AG04449 (cell line): ENCODE results near the gene KLK12.

ENCODE experiments used
- CTCF ChIA-PET: fragments of 350-600 bp; formaldehyde crosslinking; extraction: SDS; loops from one replicate; lab custom pipeline; 2021; ENCODE audit warnings: antibody characterized with exemption; lab: Yijun Ruan, JAX
- POLR2A ChIA-PET: fragments of 400-600, 350-600 bp; formaldehyde crosslinking; extraction: SDS; loops from one replicate; lab custom pipeline; 2020; ENCODE audit warnings: antibody characterized with exemption, inconsistent platforms; lab: Yijun Ruan, JAX
- DNase-seq: peaks from one replicate; pipeline ENCODE4 v3.0.0-alpha.2; 2010; ENCODE audit warnings: low read depth, low spot score
- H3K4me3 ChIP-seq: 2 replicates; pipeline ENCODE4 v1.5.1; 2011; ENCODE audit warnings: low read depth, mild to moderate bottlenecking, control low read depth, low read length
- TF ChIP-seq, protein P1 (sequence below): IDR thresholded peaks from one replicate; pipeline ENCODE4 v1.5.1; 2011; ENCODE audit warnings: mild to moderate bottlenecking, moderate library complexity, low read length, control low read depth, inconsistent platforms; ENCODE audit not compliant: insufficient read depth; ENCODE audit errors: missing control alignments

KLK12 gene

DNA sequence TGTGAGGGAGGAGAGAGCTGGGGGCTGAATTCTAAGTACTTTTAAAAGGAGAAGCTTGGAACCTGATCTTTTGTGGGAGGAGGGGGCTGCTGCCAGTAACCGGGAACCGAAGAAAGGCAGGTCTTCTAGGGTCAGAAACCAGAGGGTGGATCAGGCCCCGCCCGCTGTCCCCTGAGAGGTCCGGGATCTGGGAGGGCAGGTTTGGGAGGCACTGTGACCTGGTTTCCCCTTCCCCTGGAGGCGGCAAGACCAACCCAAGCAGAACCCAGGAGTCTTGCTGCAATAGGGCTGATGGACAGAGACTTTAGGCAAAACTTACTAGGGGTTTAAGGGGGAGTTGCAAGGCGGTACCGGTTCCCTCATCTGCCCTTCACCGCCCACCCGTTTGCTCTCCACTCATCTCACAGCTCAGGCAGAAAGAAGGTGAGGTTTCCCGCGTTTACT lies 32.7 kb downstream of the KLK12 start:
- POLR2A ChIA-PET, result no interaction called here
- DNase-seq, result no peak
- TF ChIP-seq, protein P1, sequence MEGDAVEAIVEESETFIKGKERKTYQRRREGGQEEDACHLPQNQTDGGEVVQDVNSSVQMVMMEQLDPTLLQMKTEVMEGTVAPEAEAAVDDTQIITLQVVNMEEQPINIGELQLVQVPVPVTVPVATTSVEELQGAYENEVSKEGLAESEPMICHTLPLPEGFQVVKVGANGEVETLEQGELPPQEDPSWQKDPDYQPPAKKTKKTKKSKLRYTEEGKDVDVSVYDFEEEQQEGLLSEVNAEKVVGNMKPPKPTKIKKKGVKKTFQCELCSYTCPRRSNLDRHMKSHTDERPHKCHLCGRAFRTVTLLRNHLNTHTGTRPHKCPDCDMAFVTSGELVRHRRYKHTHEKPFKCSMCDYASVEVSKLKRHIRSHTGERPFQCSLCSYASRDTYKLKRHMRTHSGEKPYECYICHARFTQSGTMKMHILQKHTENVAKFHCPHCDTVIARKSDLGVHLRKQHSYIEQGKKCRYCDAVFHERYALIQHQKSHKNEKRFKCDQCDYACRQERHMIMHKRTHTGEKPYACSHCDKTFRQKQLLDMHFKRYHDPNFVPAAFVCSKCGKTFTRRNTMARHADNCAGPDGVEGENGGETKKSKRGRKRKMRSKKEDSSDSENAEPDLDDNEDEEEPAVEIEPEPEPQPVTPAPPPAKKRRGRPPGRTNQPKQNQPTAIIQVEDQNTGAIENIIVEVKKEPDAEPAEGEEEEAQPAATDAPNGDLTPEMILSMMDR, result no peak
- no peak overlapping the region for H3K4me3 ChIP-seq
- CTCF ChIA-PET, result interaction anchor here (1.3 kb wide), 1 partner anchor 14 kb away, joined by 3 read pairs; no protein-coding TSS in a partner anchor

DNA sequence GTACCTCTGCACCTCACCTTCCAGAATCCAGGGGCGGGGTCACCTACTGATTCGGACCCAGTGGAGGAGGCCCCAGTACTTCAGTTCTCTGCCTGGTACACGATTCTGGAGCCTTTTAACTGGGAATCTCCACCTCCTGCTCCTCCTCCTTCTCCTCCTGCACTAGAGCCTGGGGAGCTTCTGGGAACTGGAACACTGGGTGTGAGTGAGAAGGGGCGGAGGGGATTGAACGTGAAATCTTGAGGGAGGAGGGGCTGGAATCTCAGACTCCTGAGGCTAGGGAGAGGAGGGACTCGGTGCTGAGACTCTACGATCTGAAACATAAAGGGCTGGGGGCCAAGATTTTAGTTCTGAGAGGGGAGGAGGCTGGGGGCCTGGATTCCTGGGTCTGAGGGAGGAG lies 33.3 kb downstream of the KLK12 start, which contains the start of gene KLK8:
Gene KLK8, minus strand, starts transcription at position 90 of the 400 bp plus-strand sequence. CDS start 437 bp downstream, outside the sequence.
- TF ChIP-seq, protein P1, result no peak
- POLR2A ChIA-PET, result no interaction called here
- no peak within 1 kb of the TSS for H3K4me3 ChIP-seq
- DNase-seq, result no peak
- CTCF ChIA-PET, result no interaction called here

DNA sequence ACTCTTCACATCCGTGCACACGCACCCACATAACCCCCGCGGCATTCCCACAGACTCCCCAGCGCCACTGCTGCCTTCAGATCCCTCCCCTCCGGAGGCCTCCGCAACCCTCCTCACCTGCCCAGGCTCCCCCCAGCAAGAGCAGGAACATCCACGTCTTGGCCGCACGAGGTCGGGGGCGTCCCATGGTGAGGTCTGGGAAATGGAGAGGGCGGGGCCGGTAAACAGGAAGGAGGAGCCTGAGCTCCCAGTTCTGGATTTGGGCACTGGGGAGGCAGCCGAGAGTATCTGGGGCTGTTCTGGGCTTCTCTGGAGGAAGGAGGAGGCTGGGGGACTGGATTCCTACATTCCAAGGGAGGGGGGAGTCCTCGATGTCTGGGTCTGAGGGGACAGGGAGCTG lies 33.8 kb downstream of the KLK12 start:
- no peak overlapping the region for H3K4me3 ChIP-seq
- POLR2A ChIA-PET, result no interaction called here
- TF ChIP-seq, protein P1, result no peak
- CTCF ChIA-PET, result no interaction called here
- DNase-seq, result no peak

DNA sequence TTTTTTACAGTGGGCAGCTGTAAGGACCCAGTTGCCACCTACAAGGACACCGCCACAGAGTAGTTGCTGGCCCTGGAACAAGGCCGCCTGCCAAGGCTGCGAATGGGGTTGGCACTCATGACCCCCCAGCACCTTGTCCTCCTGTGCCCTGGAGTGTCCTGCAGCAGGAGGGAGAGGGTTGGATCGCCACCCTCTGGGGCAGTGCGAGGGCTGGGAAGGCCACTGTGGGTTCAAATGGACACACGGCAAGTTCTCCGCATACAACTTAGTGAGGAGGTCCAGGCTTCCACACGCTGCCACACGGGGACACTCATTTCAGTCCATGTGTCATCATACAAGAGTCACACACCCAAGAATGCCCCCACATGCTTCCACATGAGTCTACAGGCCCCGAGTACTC lies 34.4 kb downstream of the KLK12 start:
- ChIA-PET CTCF (no interaction called here), POLR2A (no interaction called here)
- DNase-seq, result no peak
- TF ChIP-seq, protein P1, result no peak
- H3K4me3 ChIP-seq, result no peak overlapping the region

DNA sequence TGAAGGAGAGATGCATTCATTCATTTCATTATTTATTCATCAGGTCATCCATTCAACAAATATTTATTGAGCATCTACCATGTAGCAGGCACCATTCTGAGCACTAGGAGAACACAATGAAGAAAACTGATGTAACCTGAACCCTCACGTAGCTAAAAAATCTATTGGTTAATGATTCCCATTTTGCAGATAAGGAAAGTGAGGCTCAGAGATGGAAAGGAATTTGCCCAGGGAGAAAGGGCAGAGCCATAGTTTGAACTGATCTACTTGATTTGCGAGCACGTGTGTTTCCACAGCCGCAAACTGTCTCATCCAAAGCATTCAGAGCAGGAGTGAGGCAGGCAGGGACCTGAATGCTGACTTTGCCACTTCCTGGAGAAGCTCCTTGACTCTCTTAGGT lies 36.1 kb downstream of the KLK12 start:
- no peak overlapping the region for H3K4me3 ChIP-seq

DNA sequence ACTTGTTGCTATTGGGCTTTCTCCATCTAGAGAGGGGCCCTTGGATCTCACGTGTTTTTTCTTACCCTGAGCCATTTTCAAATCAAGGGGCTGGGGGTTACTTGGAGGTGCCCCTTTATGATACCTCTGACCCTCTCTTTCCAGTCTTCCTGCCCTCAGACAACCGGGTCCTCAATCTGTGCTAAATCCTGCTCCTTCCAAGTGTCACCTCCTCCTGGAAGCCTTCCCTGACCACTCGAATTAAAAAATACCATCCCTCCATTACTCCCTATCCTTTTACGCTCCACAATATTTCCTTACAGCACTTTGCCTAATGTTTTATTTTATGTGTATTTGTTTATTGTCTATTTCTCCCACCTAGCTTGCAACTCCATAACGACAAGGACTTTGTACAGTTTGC lies 36.7 kb downstream of the KLK12 start:
- TF ChIP-seq, protein P1, result no peak
- ChIA-PET POLR2A (no interaction called here), CTCF (no interaction called here)
- H3K4me3 ChIP-seq, result no peak overlapping the region
- DNase-seq, result no peak

More for the DNA sequence above, 36.1 kb downstream of the KLK12 start:
- ChIA-PET POLR2A (no interaction called here), CTCF (no interaction called here)
- TF ChIP-seq, protein P1, result no peak
- DNase-seq, result no peak
